ENCODE data around the gene PM20D2. TPM values are rescaled to one million over a fixed set of nuclear protein-coding genes. Genes with fewer than 3 reads are reported as not detected.

PM20D2 gene
- total and polyA plus RNA-seq, 2 of the 13 experiments (the other 11 are each of a cell fraction or from before 2014, with no cell fraction given) = 13.3 to 26.3 TPM

DNA sequence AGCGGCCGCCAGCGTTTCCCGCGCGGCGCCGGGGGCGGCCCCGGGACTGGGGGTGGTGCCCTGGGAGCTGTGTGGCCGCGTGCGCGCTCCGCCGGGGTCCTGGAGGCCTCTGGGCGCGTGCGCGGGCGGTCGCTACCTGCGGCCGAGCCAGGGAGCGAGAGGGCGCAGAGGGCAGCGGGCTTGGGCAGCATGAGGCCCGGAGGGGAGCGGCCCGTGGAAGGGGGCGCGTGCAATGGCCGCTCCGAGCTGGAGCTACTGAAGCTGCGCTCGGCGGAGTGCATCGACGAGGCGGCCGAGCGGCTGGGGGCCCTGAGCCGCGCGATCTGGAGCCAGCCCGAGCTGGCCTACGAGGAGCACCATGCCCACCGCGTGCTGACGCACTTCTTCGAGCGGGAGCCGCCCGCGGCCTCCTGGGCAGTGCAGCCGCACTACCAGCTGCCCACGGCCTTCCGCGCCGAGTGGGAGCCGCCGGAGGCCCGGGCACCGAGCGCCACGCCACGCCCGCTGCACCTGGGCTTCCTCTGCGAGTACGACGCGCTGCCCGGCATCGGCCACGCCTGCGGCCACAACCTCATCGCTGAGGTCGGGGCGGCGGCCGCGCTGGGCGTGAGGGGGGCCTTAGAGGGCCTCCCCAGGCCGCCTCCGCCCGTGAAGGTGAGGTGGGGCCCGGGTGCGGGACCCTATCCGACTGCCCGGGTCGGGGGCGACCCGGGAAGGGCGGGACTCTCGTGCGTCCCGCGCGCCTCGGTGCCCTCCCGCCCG lies at the start of gene PM20D2 (continued):
- TF ChIP-seq ZBTB33 (CRISPR knock-in tag; IDR thresholded peaks at IDR 0.05) (no peak), ZNF510 (CRISPR knock-in tag; IDR thresholded peaks at IDR 0.05; ENCODE audit: low read depth) (peak; percentile 69; the same call in 1 of the 2 replicates), ZFYVE20 (CRISPR knock-in tag; IDR thresholded peaks at IDR 0.05; ENCODE audit: borderline replicate concordance, low read depth) (peak; percentile 77; the same call in 1 of the 2 replicates), NFIC (IDR thresholded peaks at IDR 0.05; ENCODE audit: low read length) (no peak), ZEB1 (IDR thresholded peaks at IDR 0.05; ENCODE audit: insufficient replicate concordance, low read depth) (peak; percentile 37), ZHX1 (CRISPR knock-in tag; IDR thresholded peaks at IDR 0.05; ENCODE audit: low read depth) (peak; percentile 80; the same call in 1 of the 2 replicates), HINFP (CRISPR knock-in tag; IDR thresholded peaks at IDR 0.05; ENCODE audit: low read depth) (no peak), SIN3B (IDR thresholded peaks at IDR 0.05; ENCODE audit: low read length) (no peak), MLLT10 (CRISPR knock-in tag; IDR thresholded peaks at IDR 0.05) (no peak), ZNF143 (CRISPR knock-in tag; IDR thresholded peaks at IDR 0.05) (no peak), IKZF1 (IDR thresholded peaks at IDR 0.05) (no peak), CEBPG (CRISPR knock-in tag; IDR thresholded peaks at IDR 0.05) (0 out of 2 replicates have a peak, but pooled peaks have one; percentile 9), HNRNPUL1 (IDR thresholded peaks at IDR 0.05; ENCODE audit: low read depth, low read length) (no peak), ZNF468 (CRISPR knock-in tag; IDR thresholded peaks at IDR 0.05) (peak; percentile 98), MTF1 (CRISPR knock-in tag; IDR thresholded peaks at IDR 0.05) (peak; percentile 66; the same call in 1 of the 2 replicates), HHEX (CRISPR knock-in tag; IDR thresholded peaks at IDR 0.05) (no peak), GATAD2A (CRISPR knock-in tag; IDR thresholded peaks at IDR 0.05) (no peak; the same call in 1 of the 2 replicates), PHF8 (CRISPR knock-in tag; IDR thresholded peaks at IDR 0.05) (peak; percentile 94)
- TF ChIP-seq, protein P1, sequence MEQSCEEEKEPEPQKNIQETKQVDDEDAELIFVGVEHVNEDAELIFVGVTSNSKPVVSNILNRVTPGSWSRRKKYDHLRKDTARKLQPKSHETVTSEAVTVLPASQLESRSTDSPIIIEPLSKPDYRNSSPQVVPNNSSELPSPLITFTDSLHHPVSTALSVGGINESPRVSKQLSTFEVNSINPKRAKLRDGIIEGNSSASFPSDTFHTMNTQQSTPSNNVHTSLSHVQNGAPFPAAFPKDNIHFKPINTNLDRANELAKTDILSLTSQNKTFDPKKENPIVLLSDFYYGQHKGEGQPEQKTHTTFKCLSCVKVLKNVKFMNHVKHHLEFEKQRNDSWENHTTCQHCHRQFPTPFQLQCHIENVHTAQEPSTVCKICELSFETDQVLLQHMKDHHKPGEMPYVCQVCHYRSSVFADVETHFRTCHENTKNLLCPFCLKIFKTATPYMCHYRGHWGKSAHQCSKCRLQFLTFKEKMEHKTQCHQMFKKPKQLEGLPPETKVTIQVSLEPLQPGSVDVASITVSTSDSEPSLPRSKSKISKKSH (CRISPR knock-in tag; IDR thresholded peaks at IDR 0.05; ENCODE audit: borderline replicate concordance) = peak; percentile 94
- TF ChIP-seq, protein P2, sequence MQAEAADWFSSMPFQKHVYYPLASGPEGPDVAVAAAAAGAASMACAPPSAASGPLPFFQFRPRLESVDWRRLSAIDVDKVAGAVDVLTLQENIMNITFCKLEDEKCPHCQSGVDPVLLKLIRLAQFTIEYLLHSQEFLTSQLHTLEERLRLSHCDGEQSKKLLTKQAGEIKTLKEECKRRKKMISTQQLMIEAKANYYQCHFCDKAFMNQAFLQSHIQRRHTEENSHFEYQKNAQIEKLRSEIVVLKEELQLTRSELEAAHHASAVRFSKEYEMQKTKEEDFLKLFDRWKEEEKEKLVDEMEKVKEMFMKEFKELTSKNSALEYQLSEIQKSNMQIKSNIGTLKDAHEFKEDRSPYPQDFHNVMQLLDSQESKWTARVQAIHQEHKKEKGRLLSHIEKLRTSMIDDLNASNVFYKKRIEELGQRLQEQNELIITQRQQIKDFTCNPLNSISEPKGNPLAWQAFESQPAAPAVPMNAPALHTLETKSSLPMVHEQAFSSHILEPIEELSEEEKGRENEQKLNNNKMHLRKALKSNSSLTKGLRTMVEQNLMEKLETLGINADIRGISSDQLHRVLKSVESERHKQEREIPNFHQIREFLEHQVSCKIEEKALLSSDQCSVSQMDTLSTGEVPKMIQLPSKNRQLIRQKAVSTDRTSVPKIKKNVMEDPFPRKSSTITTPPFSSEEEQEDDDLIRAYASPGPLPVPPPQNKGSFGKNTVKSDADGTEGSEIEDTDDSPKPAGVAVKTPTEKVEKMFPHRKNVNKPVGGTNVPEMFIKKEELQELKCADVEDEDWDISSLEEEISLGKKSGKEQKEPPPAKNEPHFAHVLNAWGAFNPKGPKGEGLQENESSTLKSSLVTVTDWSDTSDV (CRISPR knock-in tag; IDR thresholded peaks at IDR 0.05) = peak; percentile 93; the same call in 1 of the 2 replicates

Measured in HepG2 (cell line).